ENCODE results near the gene PALM3.

DNA sequence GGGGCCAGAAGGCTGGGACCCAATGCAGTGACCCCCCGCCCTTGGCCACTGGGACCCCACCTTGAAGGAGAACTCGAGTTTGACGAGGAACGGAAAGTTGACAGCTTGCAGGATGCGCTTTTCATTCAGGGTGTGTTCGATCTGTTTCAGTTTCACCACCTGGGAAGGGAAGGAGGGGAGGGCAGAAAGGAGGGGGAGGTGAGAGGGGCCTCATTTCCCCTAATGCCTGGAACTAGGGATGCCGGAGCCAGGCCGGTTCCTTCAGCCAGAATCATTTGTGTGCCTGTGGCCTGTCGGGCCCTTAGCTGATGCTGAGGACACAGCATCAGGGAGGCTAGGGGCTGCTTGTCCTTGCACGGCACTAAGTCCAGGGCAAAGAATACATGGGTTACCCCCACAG is 40.9 kb upstream of the PALM3 start:
- no peak for TF ChIP-seq POLR2A (IDR thresholded peaks at IDR 0.05; ENCODE audit: low read length)
- no peak for TF ChIP-seq GATA1 (IDR thresholded peaks at IDR 0.05; ENCODE audit: low read depth, low read length)
